Skin of body (tissue), 3 donors: Measurements from ENCODE around the gene RPP25L. TPM values are rescaled to one million over a fixed set of nuclear protein-coding genes. Genes with fewer than 3 reads are reported as not detected.

ENCODE experiments used
- DNase-seq: peaks from one replicate; lab custom pipeline; 2025; lab: John Stamatoyannopoulos, UW
- small RNA-seq: library from RNA; depleted of rRNA; stranded (forward); fragments of <200 nt; gene quantifications from one replicate; pipeline ENCODE3, GENCODE V24; 2014; ENCODE audit warnings: low replicate concordance
- total RNA-seq: library from RNA; depleted of rRNA; stranded (reverse); fragments of >200 nt; gene quantifications from one replicate; pipeline ENCODE4 v1.2.3, GENCODE V29; 2014

The RPP25L gene
- total RNA-seq, 1 donor from 2014 or later = 10.4 TPM

DNA sequence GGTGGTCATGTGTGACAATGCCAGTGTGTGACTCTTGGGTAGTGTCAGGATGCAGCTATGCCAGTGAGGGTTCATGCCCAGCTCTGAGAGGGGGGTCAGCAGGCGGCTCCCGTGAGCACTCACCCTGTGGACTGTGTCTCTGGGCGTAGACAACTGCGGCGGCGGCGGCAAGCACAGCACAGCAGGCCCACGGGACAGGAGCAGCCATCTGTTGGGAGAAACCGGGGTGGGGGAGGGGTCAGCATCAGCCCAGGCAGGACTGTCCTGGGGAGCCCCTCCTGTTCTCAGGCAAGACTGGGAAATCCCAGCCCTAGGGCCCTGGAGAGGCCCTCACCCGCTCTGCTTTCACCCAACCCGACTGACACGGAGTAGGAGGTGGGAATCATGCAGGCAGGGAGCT is 43.1 kb downstream of the RPP25L start:
- no peak for DNase-seq

- no peak for DNase-seq
These were observed 43.8 kb downstream of the RPP25L start for GRCh38 chr9:34568133-34568532.

DNA sequence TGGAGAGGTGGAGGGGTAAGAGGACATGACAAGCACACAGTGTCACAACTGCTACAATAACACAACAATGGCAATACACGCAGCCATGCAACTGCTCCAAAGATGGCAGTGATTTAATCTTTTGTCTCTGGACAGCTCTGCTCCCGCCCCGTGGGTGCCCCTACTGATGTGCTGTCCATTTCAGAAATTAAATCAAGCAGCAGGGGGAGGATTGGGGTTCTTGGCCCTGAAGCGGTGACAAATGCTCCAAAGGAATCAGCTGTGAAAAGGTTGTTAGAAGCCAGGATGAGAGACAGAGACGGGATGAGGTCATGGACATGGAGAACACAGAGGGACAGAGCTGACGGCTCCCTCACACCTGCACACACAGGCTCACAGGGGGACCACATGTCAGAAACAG is 44.9 kb downstream of the RPP25L start:
- DNase-seq = no peak

- DNase-seq = no peak
These were observed 45.6 kb downstream of the RPP25L start for GRCh38 chr9:34566322-34566721.

GRCh38 chr9:34565856-34566255 is 46.0 kb downstream of the RPP25L start:
- no peak for DNase-seq

DNA sequence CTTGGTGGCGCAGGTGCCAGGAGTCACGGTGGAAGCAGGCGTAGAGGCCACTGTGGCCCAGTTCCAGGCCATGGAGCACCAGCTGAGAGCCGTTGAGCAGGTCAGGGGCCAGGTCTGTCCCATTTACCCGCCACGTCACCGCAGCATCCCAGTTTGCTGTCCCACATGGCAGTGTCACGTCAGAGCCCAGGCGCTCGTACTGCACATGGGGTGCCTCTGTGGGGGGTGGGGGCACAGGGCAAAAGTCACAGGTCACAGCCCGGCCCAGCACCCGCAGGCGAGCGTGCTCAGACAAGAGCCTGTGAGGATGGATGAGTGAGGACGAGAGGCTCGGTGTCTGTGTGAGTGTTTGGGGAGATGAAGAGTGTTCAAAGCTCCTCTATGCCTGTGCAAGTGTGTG is 47.3 kb downstream of the RPP25L start:
- DNase-seq = no peak

DNA sequence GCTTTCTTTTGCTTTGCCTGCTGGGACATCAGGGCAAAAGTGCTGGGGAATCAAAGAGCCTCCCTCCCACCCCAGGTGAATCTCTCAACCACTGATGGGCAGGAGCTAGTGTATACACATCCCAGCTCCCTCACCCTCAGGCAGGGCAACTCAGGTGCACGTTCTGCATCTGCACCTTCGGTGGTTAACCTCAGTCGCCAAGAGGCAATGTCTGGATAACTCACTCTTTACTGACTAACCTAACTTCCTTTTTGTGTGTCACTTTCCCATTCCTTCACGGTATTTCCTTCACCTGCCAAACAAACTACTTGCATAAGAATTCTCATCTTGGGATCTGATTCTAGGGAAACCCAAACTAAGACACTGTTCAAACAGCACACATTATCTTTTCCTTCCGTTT is 48.6 kb downstream of the RPP25L start:
- no peak for DNase-seq

DNA sequence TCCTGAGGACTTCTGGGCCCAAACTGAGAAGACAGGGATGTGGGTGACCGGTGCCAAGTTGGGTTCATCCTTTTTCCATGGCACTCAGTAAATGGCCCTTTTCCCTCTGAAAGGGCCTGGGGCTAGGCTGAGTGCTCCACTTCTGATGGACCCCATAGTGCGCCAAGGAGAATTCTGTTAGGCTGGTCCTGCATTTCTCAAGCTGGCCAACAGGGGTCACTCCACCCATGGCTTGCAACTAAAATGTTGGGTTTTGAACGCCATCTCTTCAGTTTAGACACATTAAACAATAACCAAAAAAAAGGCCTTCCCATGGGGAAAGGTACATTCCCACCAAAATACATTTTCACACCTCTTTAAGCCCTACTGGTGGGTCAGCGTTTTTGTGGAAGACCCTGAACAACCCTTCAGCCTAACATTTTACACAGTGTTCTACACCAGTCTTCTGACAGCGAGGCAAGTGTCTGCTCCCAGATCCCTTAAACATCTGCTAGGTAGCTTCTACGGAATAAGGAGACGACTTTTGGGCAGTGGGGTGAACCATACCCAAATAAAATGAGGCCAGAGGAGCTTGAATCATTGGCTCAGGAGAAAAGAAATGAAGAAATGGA is 49.7 kb downstream of the RPP25L start:
- no peak for DNase-seq

GRCh38 chr9:34560599-34561214 is 51.2 kb downstream of the RPP25L start:
- DNase-seq = no peak

Small RNAs within 50 kb of the gene (small RNA-seq; reads per million reads assigned to genes)
- not detected for gene CCL27

Other genes starting within 250 kb of the RPP25L start
- gene MYORG, start 235.2 kb downstream of the RPP25L start, total RNA-seq = 2.6 TPM
- 4.6 TPM for gene FAM219A, start 153.5 kb downstream of the RPP25L start, total RNA-seq
- 0.20 TPM for gene DNAI1, start 153.3 kb downstream of the RPP25L start, total RNA-seq
- gene ENHO, start 89.1 kb downstream of the RPP25L start, total RNA-seq = 3.3 TPM
- gene CNTFR, start 22.4 kb downstream of the RPP25L start, total RNA-seq = 7.5 TPM
- gene DCTN3, start 8.4 kb upstream of the RPP25L start, total RNA-seq = 60.6 TPM
- gene ARID3C, start 17.0 kb upstream of the RPP25L start, total RNA-seq = not detected
- gene SIGMAR1, start 25.7 kb upstream of the RPP25L start, total RNA-seq = 26.1 TPM
- gene GALT, start 34.6 kb upstream of the RPP25L start, total RNA-seq = 44.2 TPM
- gene IL11RA, start 40.1 kb upstream of the RPP25L start, total RNA-seq = 77.3 TPM
- gene CCL27, start 50.6 kb upstream of the RPP25L start, total RNA-seq = 7.6 TPM
- 0.39 TPM for gene CCL19, start 79.2 kb upstream of the RPP25L start, total RNA-seq
- gene CCL21, start 98.0 kb upstream of the RPP25L start, total RNA-seq = 11.9 TPM